Mesenchymal stem cell (in vitro differentiated cells and primary cell): ENCODE measurements around the gene ST6GALNAC4.
"Not testable (repeated sequence)": the region's sequence is repeated elsewhere in the genome, so short reads cannot be mapped to it uniquely, and the experiment has no call there.

ENCODE experiments used
- DNase-seq: peaks from one replicate; pipeline ENCODE4 v3.0.0-alpha.2; 2013
- H2AFZ ChIP-seq: one replicate; pipeline ENCODE4 v1.6.1; 2013; ENCODE audit warnings: low read depth, mild to moderate bottlenecking, control low read depth, inconsistent platforms, low read length, moderate library complexity
- H2AK5ac ChIP-seq: 2 replicates; pipeline ENCODE4 v1.6.1; 2013; ENCODE audit warnings: low read length, moderate library complexity, mild to moderate bottlenecking, inconsistent platforms; ENCODE audit not compliant: severe bottlenecking
- H2BK120ac ChIP-seq: one replicate; pipeline ENCODE4 v1.6.1; 2013; ENCODE audit warnings: low read depth, mild to moderate bottlenecking, inconsistent platforms, low read length, moderate library complexity
- H2BK12ac ChIP-seq, 2 experiments: one replicate each; pipeline ENCODE4 v1.6.1; 2013; ENCODE audit warnings: inconsistent platforms in 2 of 2, low read length in 2 of 2, mild to moderate bottlenecking in 2 of 2, moderate library complexity in 2 of 2, control low read depth in 1 of 2
- H2BK15ac ChIP-seq: one replicate; pipeline ENCODE4 v1.6.1; 2013; ENCODE audit warnings: mild to moderate bottlenecking, low read depth, inconsistent platforms; ENCODE audit not compliant: poor library complexity, severe bottlenecking
- H2BK5ac ChIP-seq: 2 replicates; pipeline ENCODE4 v1.6.1; 2013; ENCODE audit warnings: low read depth, mild to moderate bottlenecking, low read length, control low read depth, inconsistent platforms; ENCODE audit not compliant: poor library complexity, severe bottlenecking
- H3K14ac ChIP-seq, 2 experiments: one replicate each; pipeline ENCODE4 v1.6.1; 2013; ENCODE audit warnings: inconsistent platforms in 2 of 2, low read length in 2 of 2, control low read depth in 1 of 2, mild to moderate bottlenecking in 1 of 2, moderate library complexity in 1 of 2
- H3K18ac ChIP-seq, 2 experiments: one replicate each; pipeline ENCODE4 v1.6.1; 2013; ENCODE audit warnings: inconsistent platforms in 2 of 2, low read length in 2 of 2, control low read depth in 1 of 2, low read depth in 1 of 2, mild to moderate bottlenecking in 1 of 2
- H3K23ac ChIP-seq, 2 experiments: one replicate each; pipeline ENCODE4 v1.6.1; 2013; ENCODE audit warnings: inconsistent platforms in 2 of 2, low read length in 2 of 2, mild to moderate bottlenecking in 2 of 2, moderate library complexity in 2 of 2, control low read depth in 1 of 2
- H3K27ac ChIP-seq: 2 replicates; pipeline ENCODE4 v1.5.1; 2013; ENCODE audit warnings: mild to moderate bottlenecking, moderate library complexity, low read length, control low read depth, inconsistent platforms; ENCODE audit not compliant: poor library complexity, severe bottlenecking
- H3K27me3 ChIP-seq, 2 experiments: 2 replicates each; pipeline versions ENCODE4 v1.6.1 to v1.7.0; 2013; ENCODE audit warnings: low read length in 2 of 2, mild to moderate bottlenecking in 2 of 2, moderate library complexity in 2 of 2, control low read depth in 1 of 2, inconsistent platforms in 1 of 2; ENCODE audit not compliant: control insufficient read depth in 1 of 2, insufficient read depth in 1 of 2
- H3K36me3 ChIP-seq, 2 experiments: 2 replicates each; pipeline versions ENCODE4 v1.6.1 to v1.7.0; 2013; ENCODE audit warnings: low read length in 2 of 2, control low read depth in 1 of 2, inconsistent platforms in 1 of 2, low read depth in 1 of 2, mild to moderate bottlenecking in 1 of 2; ENCODE audit not compliant: insufficient read depth in 2 of 2, control insufficient read depth in 1 of 2
- H3K4ac ChIP-seq, 2 experiments: one replicate each; pipeline ENCODE4 v1.6.1; 2013; ENCODE audit warnings: inconsistent platforms in 2 of 2, low read length in 2 of 2, mild to moderate bottlenecking in 2 of 2, moderate library complexity in 2 of 2, control low read depth in 1 of 2, low read depth in 1 of 2
- H3K4me1 ChIP-seq: 2 replicates; pipeline ENCODE4 v1.6.1; 2013; ENCODE audit warnings: low read depth, low read length, control low read depth; ENCODE audit not compliant: control insufficient read depth, insufficient read depth
- H3K4me2 ChIP-seq: 2 replicates; pipeline ENCODE4 v1.6.1; 2013; ENCODE audit warnings: low read length, mild to moderate bottlenecking, inconsistent platforms; ENCODE audit not compliant: poor library complexity, severe bottlenecking
- H3K4me3 ChIP-seq, 2 experiments: 2 replicates each; pipeline versions ENCODE4 v1.5.1 to v1.7.0; 2013; ENCODE audit warnings: low read length in 2 of 2, mild to moderate bottlenecking in 2 of 2, control low read depth in 1 of 2, low read depth in 1 of 2; ENCODE audit not compliant: insufficient read depth in 1 of 2
- H3K79me1 ChIP-seq: replicated peaks from 2 replicates; pipeline ENCODE4 v1.6.1; 2013; ENCODE audit warnings: mild to moderate bottlenecking, control low read depth, low read length, inconsistent platforms; ENCODE audit not compliant: poor library complexity, severe bottlenecking
- H3K9ac ChIP-seq: 2 replicates; pipeline ENCODE4 v1.7.0; 2013; ENCODE audit warnings: mild to moderate bottlenecking, low read length, moderate library complexity
- H3K9me3 ChIP-seq: 2 replicates; pipeline ENCODE4 v1.7.0; 2013; ENCODE audit warnings: mild to moderate bottlenecking, low read length; ENCODE audit not compliant: control insufficient read depth
- H4K8ac ChIP-seq: one replicate; pipeline ENCODE4 v1.6.1; 2013; ENCODE audit warnings: inconsistent platforms, mild to moderate bottlenecking, low read length, moderate library complexity
- H4K91ac ChIP-seq: one replicate; pipeline ENCODE4 v1.6.1; 2013; ENCODE audit warnings: mild to moderate bottlenecking, low read length, inconsistent platforms
- WGBS: methylation state at CpG from one replicate; pipeline ENCODE4 v1.1.7; 2013; ENCODE audit warnings: mixed read lengths; 5-methylcytosine and 5-hydroxymethylcytosine counted together

Gene ST6GALNAC4

DNA sequence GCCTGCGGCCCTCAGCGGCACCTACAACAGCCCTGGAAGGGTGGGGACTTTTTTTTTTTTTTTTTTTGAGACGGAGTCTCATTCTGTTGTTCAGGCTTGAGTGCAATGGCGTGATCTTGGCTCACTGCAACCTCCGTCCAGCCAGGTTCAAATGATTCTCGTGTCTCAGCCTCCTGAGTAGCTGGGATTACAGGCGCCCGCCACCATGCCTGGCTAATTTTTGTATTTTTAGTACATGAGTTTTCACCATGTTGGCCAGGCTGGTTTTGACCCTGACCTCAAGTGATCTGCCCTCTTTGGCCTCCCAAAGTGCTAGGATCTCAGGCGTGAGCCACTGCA lies 46.7 kb downstream of the ST6GALNAC4 start:
- not testable (repeated sequence) for H3K27ac ChIP-seq, H3K14ac ChIP-seq

GRCh38 chr9:127869310-127870152 lies 47.3 kb downstream of the ST6GALNAC4 start:
- DNase-seq: peak; percentile 83
- H3K9me3 ChIP-seq: no peaks in the 10 kb centered on the region
- no peaks in the 10 kb centered on the region for H3K27me3 ChIP-seq
- peak overlapping the region; percentile 18 for H2AK5ac ChIP-seq
- peaks cover 5% of the 10 kb centered on the region for H3K79me1 ChIP-seq
- H3K18ac ChIP-seq: no peak overlapping the region
- peak overlapping the region; percentile 62 for H2BK15ac ChIP-seq
- peaks cover 23% of the 10 kb centered on the region for H3K4me1 ChIP-seq
- 57% methylated on average over 18 of the region's 18 CpGs for WGBS
- peak overlapping the region; percentile 80 for H4K91ac ChIP-seq
- H2BK120ac ChIP-seq: peak overlapping the region; percentile 50
- H3K4me2 ChIP-seq: no peak overlapping the region
- H3K4me3 ChIP-seq: no peak overlapping the region
- H3K4ac ChIP-seq: peak overlapping the region in 1 of 2 experiments; percentile 46
- H4K8ac ChIP-seq: peak overlapping the region; percentile 63
- no peak overlapping the region for H2BK5ac ChIP-seq
- no peak overlapping the region for H3K14ac ChIP-seq
- H2BK12ac ChIP-seq: peak overlapping the region in 1 of 2 experiments; percentile 75
- no peak overlapping the region for H3K23ac ChIP-seq
- H3K27ac ChIP-seq: no peak overlapping the region
- no peak overlapping the region for H2AFZ ChIP-seq
- peak overlapping the region; percentile 49 for H3K9ac ChIP-seq
- H3K36me3 ChIP-seq: peaks cover 74 to 81% of the 10 kb centered on the region in 2 experiments

More for the DNA sequence above, 46.7 kb downstream of the ST6GALNAC4 start:
- not testable (repeated sequence) for H3K18ac ChIP-seq, H2BK15ac ChIP-seq, H4K91ac ChIP-seq, H3K27me3 ChIP-seq, H2BK120ac ChIP-seq, H2BK12ac ChIP-seq, H4K8ac ChIP-seq, H3K23ac ChIP-seq, H3K4me2 ChIP-seq, H3K79me1 ChIP-seq, H2AFZ ChIP-seq, H3K9ac ChIP-seq, H3K4ac ChIP-seq, H3K9me3 ChIP-seq, H2BK5ac ChIP-seq, H2AK5ac ChIP-seq, H3K4me3 ChIP-seq, DNase-seq
- 61% methylated on average over 8 of the region's 9 CpGs for WGBS
- H3K4me1 ChIP-seq: peaks cover 26% of the 10 kb centered on the region
- H3K36me3 ChIP-seq: peaks cover 76 to 82% of the 10 kb centered on the region in 2 experiments

DNA sequence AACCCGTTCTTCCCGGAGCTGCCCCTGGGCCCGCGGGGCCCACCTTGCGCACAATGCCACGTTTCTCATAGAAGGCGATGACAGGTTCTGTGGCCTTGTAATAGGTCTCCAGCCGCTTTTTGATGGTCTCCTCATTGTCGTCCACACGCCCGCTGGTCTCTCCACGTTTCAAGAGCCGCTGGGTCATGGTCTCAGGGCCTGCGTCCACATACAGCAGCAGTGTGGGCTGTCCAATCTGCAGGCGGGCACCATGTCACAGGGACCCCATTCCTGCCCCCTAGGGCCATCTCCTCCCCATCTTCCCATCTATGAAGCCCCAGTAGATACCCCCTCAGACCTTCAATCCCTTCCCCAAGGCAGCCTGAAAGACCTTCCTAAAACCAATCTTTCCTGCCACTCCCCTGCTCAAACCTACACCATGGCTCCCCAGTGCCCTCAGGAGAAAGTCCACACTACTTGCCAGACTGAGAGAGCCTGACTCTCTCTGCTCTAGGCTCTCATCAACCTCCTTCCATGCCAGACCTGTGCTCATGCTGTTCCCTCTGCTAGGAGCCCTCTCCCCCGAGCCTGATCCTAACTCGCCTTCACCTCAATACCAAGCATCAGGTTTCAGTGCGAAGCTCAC lies 48.5 kb downstream of the ST6GALNAC4 start:
- no peak overlapping the region for H2AFZ ChIP-seq
- H3K4me1 ChIP-seq: peaks cover 17% of the 10 kb centered on the region
- H3K27ac ChIP-seq: no peak overlapping the region
- H2BK120ac ChIP-seq: no peak overlapping the region
- H3K4me2 ChIP-seq: no peak overlapping the region
- no peaks in the 10 kb centered on the region for H3K79me1 ChIP-seq
- no peak overlapping the region for H3K18ac ChIP-seq
- H3K4me3 ChIP-seq: no peak overlapping the region
- DNase-seq: no peak
- H3K4ac ChIP-seq: no peak overlapping the region
- no peak overlapping the region for H3K14ac ChIP-seq
- H3K27me3 ChIP-seq: no peaks in the 10 kb centered on the region
- no peak overlapping the region for H2BK15ac ChIP-seq
- H2BK12ac ChIP-seq: no peak overlapping the region
- no peak overlapping the region for H2AK5ac ChIP-seq
- H2BK5ac ChIP-seq: no peak overlapping the region
- H3K9ac ChIP-seq: no peak overlapping the region
- no peak overlapping the region for H4K91ac ChIP-seq
- no peak overlapping the region for H4K8ac ChIP-seq
- no peak overlapping the region for H3K23ac ChIP-seq
- H3K36me3 ChIP-seq: peaks cover 65 to 77% of the 10 kb centered on the region in 2 experiments
- WGBS: 97% methylated on average over 18 of the region's 18 CpGs
- no peaks in the 10 kb centered on the region for H3K9me3 ChIP-seq
